Measurements from ENCODE around the gene DARS1. TPM values are rescaled to one million over a fixed set of nuclear protein-coding genes. Genes with fewer than 3 reads are reported as not detected.
"Not testable (repeated sequence)": the region's sequence is repeated elsewhere in the genome, so short reads cannot be mapped to it uniquely, and the experiment has no call there.

Gene DARS1
- total RNA-seq, 1 donor from 2014 or later, result 83.6 TPM

GRCh38 chr2:135984199-135985017, 1.0 kb downstream of the DARS1 start:
- no peak for DNase-seq (ENCODE audit: low spot score)

GRCh38 chr2:135980434-135981079, 4.9 kb downstream of the DARS1 start:
- DNase-seq (ENCODE audit: low spot score), result no peak

- no peak for DNase-seq (ENCODE audit: low spot score)
Observed at GRCh38 chr2:135975702-135976101, 9.7 kb downstream of the DARS1 start.

GRCh38 chr2:135974036-135974435, 11.4 kb downstream of the DARS1 start:
- no peak for DNase-seq (ENCODE audit: low spot score)

GRCh38 chr2:135969655-135970387, 15.6 kb downstream of the DARS1 start:
- no peak for DNase-seq (ENCODE audit: low spot score)

- DNase-seq (ENCODE audit: low spot score), result no peak
Observed at GRCh38 chr2:135965756-135966155, 19.7 kb downstream of the DARS1 start.

- DNase-seq (ENCODE audit: low spot score), result not testable (repeated sequence)
Observed at GRCh38 chr2:135964404-135964803, 21.0 kb downstream of the DARS1 start.

GRCh38 chr2:135963841-135964240, 21.6 kb downstream of the DARS1 start:
- no peak for DNase-seq (ENCODE audit: low spot score)

- no peak for DNase-seq (ENCODE audit: low spot score)
Observed at GRCh38 chr2:135962366-135963123, 22.9 kb downstream of the DARS1 start.

GRCh38 chr2:135960656-135961551, 24.5 kb downstream of the DARS1 start:
- DNase-seq (ENCODE audit: low spot score), result no peak

- no peak for DNase-seq (ENCODE audit: low spot score)
Observed at GRCh38 chr2:135960150-135960549, 25.3 kb downstream of the DARS1 start.

GRCh38 chr2:135958927-135959326, 26.5 kb downstream of the DARS1 start:
- DNase-seq (ENCODE audit: low spot score), result not testable (repeated sequence)

GRCh38 chr2:135954020-135954601, 31.3 kb downstream of the DARS1 start:
- no peak for DNase-seq (ENCODE audit: low spot score)

GRCh38 chr2:135952891-135953290, 32.5 kb downstream of the DARS1 start:
- DNase-seq (ENCODE audit: low spot score), result no peak

GRCh38 chr2:135951041-135951583, 34.3 kb downstream of the DARS1 start:
- DNase-seq (ENCODE audit: low spot score), result no peak

- DNase-seq (ENCODE audit: low spot score), result no peak
Observed at GRCh38 chr2:135949451-135950234, 35.8 kb downstream of the DARS1 start.

- DNase-seq (ENCODE audit: low spot score), result no peak
Observed at GRCh38 chr2:135948642-135949355, 36.6 kb downstream of the DARS1 start.

- no peak for DNase-seq (ENCODE audit: low spot score)
Observed at GRCh38 chr2:135948141-135948540, 37.3 kb downstream of the DARS1 start.

GRCh38 chr2:135947483-135947882, 37.9 kb downstream of the DARS1 start:
- no peak for DNase-seq (ENCODE audit: low spot score)
